RPMI8226 (cell line): Measurements from ENCODE around the gene GFER.
A peak's percentile ranks its signal among the peaks of the same experiment; 100 is the strongest.
"Not testable (repeated sequence)": the region's sequence is repeated elsewhere in the genome, so short reads cannot be mapped to it uniquely, and the experiment has no call there.

ENCODE experiments used
- DNase-seq: peaks from one replicate; pipeline ENCODE4 v3.0.0-alpha.2; 2015

GFER gene

DNA sequence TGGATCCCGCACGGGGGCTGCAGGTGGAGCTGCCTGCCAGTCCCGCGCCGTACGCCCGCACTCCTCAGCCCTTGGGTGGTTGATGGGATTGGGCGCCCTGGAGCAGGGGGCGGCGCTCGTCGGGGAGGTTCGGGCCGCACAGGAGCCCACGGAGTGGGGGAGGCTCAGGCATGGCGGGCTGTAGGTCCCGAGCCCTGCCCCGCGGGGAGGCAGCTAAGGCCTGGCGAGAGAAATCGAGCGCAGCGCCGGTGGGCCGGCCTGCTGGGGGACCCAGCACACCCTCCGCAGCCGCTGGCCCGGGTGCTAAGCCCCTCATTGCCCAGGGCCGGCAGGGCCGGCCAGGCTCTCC is 25.9 kb upstream of the GFER start:
- DNase-seq = not testable (repeated sequence)

GRCh38 chr16:1958715-1959268 is 25.2 kb upstream of the GFER start:
- DNase-seq = no peak

GRCh38 chr16:1959269-1960039 is 24.5 kb upstream of the GFER start, which contains the start of gene NDUFB10:
TSS of gene NDUFB10 (plus strand) at chr16:1959538. CDS start at chr16:1959625, 87 bp downstream.
- DNase-seq = peak; percentile 97

DNA sequence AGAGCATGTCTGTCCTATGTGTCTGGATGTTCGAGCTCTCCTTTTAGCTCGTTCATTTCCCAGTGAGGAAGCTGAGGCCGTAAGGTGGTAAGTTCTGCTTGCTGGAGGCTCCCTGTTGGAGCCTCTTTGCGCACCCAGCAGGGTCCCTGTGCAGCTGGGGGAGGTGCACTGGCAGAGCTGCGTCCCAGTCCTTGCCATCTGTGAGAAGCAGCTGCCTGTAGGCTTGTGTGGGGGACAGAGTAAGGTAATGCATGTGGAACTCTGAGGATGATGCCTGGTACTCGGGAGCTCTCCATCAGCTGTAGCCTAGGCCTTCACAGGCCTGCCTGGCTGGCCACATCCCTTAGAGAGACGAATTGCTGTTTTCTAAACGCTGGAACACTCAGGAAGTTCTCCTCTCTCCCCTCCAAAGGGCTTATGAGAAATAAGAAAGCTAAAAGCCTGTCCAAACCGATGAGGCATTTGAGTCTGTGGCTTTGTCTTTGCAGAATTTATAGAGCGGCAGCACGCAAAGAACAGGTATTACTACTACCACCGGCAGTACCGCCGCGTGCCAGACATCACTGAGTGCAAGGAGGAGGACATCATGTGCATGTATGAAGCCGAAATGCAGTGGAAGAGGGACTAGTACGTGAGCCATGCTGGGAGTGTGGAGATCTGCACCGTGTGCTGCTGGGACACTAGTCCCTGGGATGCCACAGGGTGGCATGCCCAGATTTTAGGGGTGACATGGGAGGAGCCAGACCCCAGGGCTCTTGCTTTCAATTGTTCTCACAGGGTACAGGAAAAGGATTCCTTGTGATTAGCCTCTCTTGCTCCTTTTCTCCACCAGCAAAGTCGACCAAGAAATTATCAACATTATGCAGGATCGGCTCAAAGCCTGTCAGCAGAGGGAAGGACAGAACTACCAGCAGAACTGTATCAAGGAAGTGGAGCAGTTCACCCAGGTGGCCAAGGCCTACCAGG is 23.0 kb upstream of the GFER start:
- DNase-seq = peak; percentile 60

DNA sequence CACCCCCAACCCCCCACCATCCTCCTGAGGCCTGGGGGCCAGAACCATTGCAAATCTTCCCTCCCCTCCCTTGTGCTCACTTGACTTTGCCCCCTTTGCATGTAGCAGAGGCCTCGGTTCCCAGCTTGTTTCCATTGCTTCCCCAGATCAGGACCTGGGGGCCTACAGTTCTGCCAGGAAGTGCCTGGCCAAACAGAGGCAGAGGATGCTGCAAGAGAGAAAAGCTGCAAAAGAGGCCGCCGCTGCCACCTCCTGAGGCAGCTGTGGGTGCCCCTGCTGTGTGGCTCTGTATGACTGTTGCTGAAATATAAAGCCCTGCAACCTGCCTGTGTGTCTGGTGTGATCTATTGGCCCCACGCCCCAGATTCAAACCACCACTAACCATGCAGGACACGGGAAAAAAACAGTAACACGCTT is 22.3 kb upstream of the GFER start:
- DNase-seq = no peak

DNA sequence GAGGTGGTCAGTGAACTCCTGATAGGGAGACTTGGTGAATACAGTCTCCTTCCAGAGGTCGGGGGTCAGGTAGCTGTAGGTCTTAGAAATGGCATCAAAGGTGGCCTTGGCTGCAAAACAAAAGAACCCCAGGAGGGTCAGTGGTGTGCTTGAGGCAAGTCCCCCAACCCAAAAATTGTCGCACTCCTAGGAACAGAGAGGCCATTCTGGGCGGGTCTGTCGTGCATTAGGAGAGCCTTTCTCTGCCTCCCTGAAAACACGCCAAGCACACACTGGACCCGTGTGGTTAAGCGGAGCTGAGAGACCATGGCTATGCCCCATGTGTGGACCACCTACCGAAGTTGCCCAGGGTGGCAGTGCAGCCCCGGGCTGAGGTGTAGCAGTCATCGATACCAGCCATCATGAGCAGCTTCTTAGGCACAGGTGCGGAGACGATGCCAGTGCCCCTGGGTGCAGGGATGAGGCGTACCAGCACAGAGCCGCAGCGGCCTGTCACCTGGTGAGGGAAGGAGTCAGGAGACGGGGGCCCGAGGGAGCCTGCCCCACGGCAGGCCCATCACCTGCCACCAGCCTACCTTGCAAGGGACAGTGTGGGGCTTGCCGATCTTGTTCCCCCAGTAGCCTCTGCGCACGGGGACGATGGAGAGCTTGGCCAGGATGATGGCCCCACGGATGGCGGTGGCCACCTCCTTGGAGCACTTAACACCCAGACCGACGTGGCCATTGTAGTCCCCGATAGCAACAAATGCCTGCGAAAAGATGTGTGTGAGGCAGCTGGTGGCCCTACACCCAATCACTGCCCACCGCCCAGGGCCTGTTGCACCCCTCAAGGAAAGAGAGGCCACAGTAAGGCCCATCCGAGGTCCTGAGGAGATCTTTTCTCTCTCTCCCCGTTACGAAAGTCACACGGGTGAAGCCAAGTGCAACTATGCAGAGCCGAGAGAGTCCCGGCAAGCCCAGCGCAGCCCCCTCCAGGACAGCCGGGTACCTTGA is 21.5 kb upstream of the GFER start:
- not testable (repeated sequence) for DNase-seq

GRCh38 chr16:1963806-1964505 is 20.0 kb upstream of the GFER start:
- DNase-seq = peak; percentile 44

- peak; percentile 100 for DNase-seq
Measured at GRCh38 chr16:1964506-1965395, 19.2 kb upstream of the GFER start, which contains the start of gene RPS2. TSS of gene RPS2 (minus strand) at chr16:1964826. CDS start at chr16:1964625, 201 bp downstream.

DNA sequence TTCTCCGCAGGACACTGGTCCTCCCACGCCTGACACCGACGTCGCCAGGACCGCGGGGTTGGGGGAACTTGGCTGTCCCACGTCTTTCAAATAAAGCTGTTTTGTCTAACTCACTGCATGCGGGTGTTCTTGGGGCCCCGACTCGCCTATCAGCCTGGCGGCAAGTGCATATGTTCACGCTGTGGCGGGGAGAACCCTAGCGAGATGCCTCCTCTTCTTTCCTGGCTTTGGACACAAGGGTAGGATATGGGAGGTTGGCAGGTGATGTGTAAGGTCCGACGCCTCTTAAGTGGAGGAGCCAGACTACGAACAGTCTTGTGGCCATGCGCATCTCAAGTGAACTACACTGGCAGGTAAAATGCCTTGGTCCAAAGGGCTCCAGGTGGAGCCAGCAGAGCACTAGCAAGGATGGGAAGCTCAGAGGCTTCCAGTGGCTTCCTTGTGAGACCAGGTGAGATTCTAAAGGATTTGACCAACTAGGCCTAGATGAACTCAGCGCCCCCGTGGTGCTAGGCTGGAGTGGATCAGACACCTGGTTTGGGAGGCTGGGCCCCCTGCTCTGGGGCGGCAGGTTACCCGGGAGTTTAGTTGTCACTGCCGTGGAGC is 18.5 kb upstream of the GFER start:
- no peak for DNase-seq

- no peak for DNase-seq
Measured at GRCh38 chr16:1966460-1966859, 17.5 kb upstream of the GFER start, which contains the start of gene RNF151. TSS of gene RNF151 (plus strand) at chr16:1966856. CDS start at chr16:1966882, 26 bp downstream.

DNA sequence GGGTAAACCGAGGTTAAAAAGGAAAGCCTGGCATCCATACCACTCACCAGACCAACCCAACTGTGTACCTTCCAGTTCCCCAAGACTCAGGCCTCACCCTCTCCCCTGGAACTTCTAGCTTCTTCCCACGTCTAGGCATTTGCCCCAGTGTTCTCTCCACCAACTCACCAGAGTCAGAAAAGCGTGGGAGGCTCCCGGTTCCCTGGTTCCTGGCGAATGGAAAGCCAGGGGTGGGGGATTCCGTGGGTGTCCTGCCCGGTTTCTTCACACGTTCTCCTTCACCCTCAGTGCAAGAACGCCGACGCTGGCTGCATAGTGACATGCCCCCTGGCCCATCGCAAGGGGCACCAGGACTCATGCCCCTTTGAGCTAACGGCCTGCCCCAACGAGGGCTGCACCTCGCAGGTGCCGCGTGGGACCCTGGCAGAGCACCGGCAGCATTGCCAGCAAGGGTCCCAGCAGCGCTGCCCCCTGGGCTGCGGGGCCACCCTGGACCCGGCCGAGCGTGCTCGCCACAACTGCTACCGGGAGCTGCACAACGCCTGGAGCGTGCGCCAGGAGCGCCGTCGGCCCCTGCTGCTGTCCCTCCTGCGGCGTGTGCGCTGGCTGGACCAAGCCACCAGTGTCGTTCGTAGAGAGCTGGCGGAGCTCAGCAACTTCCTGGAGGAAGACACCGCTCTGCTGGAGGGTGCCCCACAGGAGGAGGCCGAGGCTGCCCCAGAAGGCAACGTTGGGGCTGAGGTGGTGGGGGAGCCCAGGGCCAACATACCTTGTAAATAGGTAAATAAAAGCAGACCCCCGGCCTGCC is 15.6 kb upstream of the GFER start:
- no peak for DNase-seq

DNA sequence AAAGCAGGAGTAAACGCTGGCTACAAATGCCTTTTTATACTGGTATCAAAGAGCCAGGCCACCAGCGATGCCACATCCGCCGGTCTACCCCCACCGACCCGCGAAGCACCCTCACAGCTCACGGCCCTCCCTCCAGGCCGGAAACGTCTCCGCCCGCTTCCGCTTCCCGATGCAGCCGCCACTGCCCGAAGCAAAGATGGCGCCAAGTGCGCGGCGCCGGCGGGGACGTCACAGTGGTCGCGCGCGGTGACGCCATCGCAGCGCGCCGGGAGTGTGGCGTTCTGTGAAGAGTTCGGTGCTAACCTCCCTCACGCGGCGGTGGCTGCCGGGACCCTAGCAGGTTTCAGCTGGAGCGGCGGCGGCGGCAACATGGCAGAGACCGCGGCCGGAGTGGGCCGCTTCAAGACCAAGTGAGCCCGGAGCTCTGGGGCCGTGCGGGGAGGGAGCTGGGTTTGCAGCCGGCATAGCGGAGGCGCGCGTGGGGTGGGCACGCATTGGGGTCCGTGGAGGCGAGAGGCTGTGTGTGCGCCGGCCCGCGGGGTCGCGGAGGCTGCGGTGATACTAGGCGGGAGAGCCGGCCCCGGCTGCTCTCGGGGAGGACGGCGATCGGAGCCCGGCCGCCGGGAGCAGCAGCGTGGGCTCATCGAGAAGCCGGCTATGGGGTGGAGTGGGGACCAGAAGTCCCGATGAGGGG is 12.1 kb upstream of the GFER start, which contains the start of gene TBL3:
TSS of gene TBL3 (plus strand) at position 258 of the 694 bp plus-strand sequence. CDS start at position 370, 112 bp downstream.
- DNase-seq = peak; percentile 99

GRCh38 chr16:1972490-1972877 is 11.5 kb upstream of the GFER start:
- no peak for DNase-seq

DNA sequence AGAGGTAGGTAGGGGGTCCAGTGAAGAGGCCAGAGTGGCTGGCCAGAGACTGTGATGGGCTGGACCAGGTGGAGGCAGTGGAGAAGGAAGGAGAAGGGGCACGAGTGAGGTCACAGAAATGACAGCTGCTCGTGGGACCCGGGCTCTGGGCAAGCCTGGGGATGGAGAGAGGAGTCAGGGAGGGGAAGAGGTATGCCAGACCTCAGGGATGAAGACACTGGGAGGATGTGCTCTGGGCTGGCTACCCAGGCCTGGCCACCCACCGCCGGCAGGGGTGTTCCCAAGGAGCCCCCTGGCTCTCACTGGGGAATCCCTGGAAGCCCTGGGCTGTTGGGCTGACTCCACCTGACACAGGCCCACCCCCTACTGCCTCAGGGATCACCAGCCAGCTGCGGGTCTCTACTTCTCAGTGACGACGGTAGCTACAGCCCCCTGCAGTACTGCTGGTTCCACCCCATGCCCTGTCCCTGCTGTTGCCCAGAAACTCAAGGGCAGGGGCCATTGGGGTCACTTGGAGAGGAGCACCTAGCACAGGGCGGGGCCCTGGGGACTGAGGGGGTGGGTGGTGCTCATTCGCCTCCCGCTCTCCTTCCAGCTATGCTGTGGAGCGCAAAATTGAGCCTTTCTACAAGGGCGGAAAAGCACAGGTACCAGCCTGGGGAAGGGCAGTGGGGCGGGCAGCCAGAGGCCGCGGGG is 10.4 kb upstream of the GFER start:
- DNase-seq = no peak

GRCh38 chr16:1974157-1975070 is 9.6 kb upstream of the GFER start:
- DNase-seq = no peak
